Adrenal gland (tissue), 5 donors: ENCODE results near the gene VAC14.

Experiments used
- CTCF ChIP-seq, 6 experiments: fragments of 450-650 bp in 4 of 6; fragments of 200-600 bp in 2 of 6; sonication (generic) in 1 of 6; IDR thresholded peaks; 1 replicate in 5 of 6; 2 replicates in 1 of 6; pipeline versions ENCODE4 v1.5.1 to v1.8.0; 2016 to 2021; ENCODE audit warnings: antibody characterized with exemption in 6 of 6, mild to moderate bottlenecking in 2 of 6, moderate library complexity in 1 of 6
- POLR2A ChIP-seq, 2 donors: fragments of 450-650 bp; IDR thresholded peaks; one replicate each; pipeline ENCODE4 v1.6.1; 2017; ENCODE audit warnings: antibody characterized with exemption in 2 of 2, mild to moderate bottlenecking in 2 of 2, moderate library complexity in 1 of 2
- donor health status: DM: no; HTN: no; CAD: no.

- TF ChIP-seq CTCF (IDR thresholded peaks at IDR 0.05) (no peak), POLR2A (IDR thresholded peaks at IDR 0.05) (no peak)
These were observed 113.9 kb downstream of the VAC14 start for GRCh38 chr16:70687102-70687511.
